H4 (cell line): Measurements from ENCODE around the gene C10orf95. TPM values are rescaled to one million over a fixed set of nuclear protein-coding genes. Genes with fewer than 3 reads are reported as not detected.

ENCODE experiments used
- DNase-seq: peaks from one replicate; pipeline ENCODE4 v3.0.0-alpha.2; 2015; ENCODE audit warnings: low spot score
- total RNA-seq: library from RNA; depleted of rRNA; stranded (reverse); fragments of >200 nt; shearing (Covaris generic); gene quantifications from 2 replicates; pipeline ENCODE4 v1.2.3, GENCODE V29; 2014; rRNA removed

The C10orf95 gene
- total RNA-seq, 1 experiment from 2014 or later = not detected

DNA sequence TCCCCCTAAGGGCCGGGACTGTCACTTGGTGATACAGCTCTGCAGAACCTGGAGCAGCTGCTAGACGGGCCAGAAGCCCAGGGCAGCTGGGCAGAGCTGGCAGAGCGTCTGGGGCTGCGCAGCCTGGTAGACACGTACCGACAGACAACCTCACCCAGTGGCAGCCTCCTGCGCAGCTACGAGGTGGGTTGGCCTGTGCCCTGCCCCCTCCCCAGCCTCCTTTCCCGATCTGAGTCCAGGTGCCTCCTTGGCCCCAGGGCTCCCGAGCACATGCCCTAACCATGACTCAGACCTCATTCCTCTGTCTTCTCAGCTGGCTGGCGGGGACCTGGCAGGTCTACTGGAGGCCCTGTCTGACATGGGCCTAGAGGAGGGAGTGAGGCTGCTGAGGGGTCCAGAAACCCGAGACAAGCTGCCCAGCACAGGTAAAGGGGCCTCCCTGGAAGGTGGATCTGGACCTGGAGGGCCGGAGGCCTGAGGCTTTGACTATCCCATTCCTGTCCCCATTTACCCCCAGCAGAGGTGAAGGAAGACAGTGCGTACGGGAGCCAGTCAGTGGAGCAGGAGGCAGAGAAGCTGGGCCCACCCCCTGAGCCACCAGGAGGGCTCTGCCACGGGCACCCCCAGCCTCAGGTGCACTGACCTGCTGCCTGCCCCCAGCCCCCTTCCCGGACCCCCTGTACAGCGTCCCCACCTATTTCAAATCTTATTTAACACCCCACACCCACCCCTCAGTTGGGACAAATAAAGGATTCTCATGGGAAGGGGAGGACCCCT, 49.4 kb downstream of the C10orf95 start:
- DNase-seq = peak; percentile 41

DNA sequence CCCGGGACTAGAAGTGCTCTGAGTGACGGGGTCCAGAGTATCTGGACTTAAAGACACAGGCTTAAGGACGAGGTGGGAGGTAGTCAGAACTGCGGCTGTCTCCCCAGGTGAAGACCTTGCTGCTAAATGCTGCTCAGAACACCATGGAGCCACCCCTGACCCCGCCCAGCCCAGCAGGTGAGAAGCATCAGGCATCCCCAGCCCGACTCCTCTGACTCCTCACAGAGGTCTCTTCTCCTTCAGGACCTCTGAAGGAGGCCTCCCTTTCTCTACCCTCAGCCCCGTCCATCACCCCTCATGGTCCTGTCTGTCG, 50.0 kb downstream of the C10orf95 start:
- no peak for DNase-seq

DNA sequence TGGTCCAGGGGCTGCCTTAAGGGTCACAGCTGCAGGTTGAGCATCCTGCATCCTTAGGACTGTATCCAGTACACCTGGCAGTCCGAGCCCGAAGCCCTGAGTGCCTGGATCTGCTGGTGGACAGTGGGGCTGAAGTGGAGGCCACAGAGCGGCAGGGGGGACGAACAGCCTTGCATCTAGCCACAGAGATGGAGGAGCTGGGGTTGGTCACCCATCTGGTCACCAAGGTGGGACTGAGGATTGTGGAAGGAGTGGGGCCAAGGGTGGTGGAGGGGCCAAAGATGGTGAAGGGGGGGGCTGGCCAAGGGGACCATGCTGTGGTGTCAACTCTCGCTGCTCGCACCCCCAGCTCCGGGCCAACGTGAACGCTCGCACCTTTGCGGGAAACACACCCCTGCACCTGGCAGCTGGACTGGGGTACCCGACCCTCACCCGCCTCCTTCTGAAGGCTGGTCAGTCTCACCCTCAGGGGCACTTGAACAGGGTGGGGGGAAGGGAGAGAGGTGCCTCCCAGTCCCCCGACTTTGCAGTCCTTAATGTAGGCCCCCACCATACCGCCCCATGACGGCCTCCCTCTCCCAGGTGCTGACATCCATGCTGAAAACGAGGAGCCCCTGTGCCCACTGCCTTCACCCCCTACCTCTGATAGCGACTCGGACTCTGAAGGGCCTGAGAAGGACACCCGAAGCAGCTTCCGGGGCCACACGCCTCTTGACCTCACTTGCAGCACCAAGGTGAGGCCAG, 50.6 kb downstream of the C10orf95 start:
- no peak for DNase-seq

DNA sequence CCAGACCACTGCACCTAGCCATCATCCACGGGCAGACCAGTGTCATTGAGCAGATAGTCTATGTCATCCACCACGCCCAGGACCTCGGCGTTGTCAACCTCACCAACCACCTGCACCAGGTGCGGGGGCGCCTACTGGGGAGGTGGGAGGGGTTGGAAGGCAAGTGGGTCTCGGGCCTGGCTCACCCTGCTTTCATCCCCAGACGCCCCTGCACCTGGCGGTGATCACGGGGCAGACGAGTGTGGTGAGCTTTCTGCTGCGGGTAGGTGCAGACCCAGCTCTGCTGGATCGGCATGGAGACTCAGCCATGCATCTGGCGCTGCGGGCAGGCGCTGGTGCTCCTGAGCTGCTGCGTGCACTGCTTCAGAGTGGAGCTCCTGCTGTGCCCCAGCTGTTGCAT, 51.3 kb downstream of the C10orf95 start:
- DNase-seq = no peak

Other genes starting within 250 kb of the C10orf95 start
- not detected in 2 replicates for gene ELOVL3, start 225.2 kb downstream of the C10orf95 start, total RNA-seq
- gene PITX3, start 210.0 kb downstream of the C10orf95 start, total RNA-seq = not detected in 2 replicates
- 24.6 and 30.1 TPM in 2 replicates for gene GBF1, start 206.0 kb downstream of the C10orf95 start, total RNA-seq
- 6.1 and 6.7 TPM in 2 replicates for gene NFKB2, start 55.8 kb downstream of the C10orf95 start, total RNA-seq
- gene PSD, start 32.8 kb downstream of the C10orf95 start, total RNA-seq = 0.06 TPM in 1 of 2 replicates, not detected in the other
- 7.3 and 10.3 TPM in 2 replicates for gene FBXL15, start 30.7 kb downstream of the C10orf95 start, total RNA-seq
- gene CUEDC2, start 19.0 kb downstream of the C10orf95 start, total RNA-seq = 47.4 and 64.5 TPM in 2 replicates
- 100 and 172 TPM in 2 replicates for gene ACTR1A, start 51.2 kb upstream of the C10orf95 start, total RNA-seq
- 1.7 and 2.8 TPM in 2 replicates for gene SUFU, start 52.4 kb upstream of the C10orf95 start, total RNA-seq
- gene TRIM8, start 192.9 kb upstream of the C10orf95 start, total RNA-seq = 15.8 and 18.5 TPM in 2 replicates